SHP77 treated with DMSO at 0.1 percent for 48 hours (cell line): Measurements from ENCODE around the gene ZDHHC3.

Experiments used
- DNase-seq: peaks from one replicate; lab custom pipeline; 2025; lab: John Stamatoyannopoulos, UW

ZDHHC3 gene

GRCh38 chr3:44926921-44927320 lies 49.1 kb downstream of the ZDHHC3 start:
- no peak for DNase-seq

GRCh38 chr3:44926172-44926571 lies 49.8 kb downstream of the ZDHHC3 start:
- DNase-seq = no peak

DNA sequence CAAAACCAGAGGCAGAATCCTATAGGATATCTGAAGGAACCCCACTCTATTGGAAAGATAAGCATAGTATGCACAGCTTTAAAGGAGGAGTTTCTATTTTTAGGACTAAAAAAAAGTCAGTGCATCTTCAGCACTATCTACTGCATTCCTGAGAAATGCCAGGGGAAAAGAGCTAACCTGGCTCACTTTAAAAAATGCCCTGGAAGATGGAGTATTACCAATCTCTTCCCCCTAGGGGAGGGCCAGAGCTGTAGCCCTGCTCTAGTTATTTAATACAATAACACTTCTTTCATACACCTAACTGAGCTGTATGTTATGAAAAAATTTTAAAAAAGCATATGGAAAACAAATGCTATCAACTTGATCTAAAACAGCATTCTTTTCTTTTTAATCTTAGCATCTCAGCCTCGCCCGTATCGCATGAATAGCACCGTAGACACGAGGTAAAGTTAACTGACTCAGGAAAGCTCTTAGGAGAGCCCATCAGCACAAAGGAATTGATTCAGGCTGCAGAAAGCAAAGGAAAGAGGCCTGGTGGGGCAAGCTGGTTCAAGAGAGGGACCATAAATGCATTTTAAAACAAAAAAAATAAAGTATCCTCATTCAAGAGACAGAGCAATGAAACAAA lies 51.4 kb downstream of the ZDHHC3 start:
- no peak for DNase-seq

DNA sequence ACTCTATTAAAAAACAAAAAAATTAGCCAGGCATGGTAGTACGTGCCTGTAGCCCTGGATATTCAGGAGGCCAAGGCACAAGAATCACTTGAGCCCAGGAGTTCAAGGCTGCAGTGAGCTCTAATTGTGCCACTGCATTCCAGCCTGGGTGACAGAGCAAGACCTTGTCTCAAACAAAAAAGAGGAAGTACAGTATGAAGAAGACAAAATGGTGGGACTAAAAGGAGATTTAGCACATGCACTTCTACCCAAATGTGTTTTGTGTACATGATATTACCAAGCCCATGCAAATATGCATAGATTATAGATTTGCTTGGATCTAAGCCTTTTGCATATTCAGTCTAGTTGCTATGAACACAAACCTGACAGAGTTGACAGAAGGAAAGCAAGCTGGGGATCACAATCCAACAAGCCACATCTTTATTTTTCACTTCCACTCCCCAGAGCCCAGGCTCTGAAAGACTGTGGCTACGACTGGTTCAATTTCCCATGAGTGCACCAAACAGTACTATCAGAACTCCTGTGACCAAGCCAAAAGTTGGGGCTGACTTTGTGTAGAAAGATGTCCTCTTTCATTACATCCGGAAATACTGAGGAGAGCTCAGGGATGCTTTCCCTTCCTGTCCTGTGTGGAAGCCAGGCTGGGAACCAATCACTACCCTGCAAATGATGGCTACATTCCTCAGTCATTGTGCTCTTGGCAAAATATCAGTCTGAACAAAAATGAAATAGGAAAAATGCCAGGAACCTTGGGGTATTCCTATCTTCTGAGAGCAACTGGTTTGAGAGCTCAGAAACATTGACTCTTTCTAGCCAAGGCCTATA lies 52.1 kb downstream of the ZDHHC3 start:
- DNase-seq = no peak

- no peak for DNase-seq
These were observed 55.9 kb downstream of the ZDHHC3 start for GRCh38 chr3:44920081-44920480.

DNA sequence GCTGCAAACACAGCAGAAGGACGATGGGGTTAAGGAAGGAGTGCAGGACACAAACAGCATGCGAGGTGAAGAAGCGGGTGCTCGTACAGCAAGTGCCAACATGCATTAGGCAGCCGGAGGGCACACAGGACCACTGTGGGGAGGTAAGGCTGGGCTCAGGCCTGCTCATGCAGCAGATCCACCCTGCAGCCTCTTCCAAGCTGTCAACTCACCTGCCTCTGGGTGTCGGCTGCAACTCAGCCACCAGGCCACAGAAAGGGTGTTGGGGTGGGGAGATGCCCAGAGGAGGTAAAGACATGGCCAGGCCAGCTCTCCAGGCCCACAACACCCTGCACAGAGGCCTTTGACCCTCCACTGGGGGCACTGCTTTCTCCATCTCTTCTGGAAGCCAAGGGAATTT lies 57.4 kb downstream of the ZDHHC3 start:
- no peak for DNase-seq

DNA sequence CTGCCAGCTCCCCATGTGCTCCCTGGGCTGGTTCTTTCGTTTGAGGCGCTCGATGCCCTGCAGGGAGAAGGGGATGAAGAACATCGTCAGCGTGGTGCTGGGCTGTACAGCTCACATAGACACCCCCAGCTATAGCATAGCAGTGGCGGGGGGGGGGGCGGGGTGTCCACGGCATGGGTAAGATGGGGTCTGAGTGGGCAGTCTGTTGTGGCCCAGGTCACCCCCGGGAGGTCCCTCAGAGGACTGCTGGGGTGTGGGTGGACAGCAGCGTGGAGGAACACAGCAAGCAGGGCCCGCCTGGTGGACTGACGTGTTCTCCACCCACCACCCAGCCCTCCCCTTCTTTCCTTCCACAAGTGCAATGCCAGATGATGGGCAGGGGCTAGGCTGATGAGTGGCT lies 57.9 kb downstream of the ZDHHC3 start:
- no peak for DNase-seq

DNA sequence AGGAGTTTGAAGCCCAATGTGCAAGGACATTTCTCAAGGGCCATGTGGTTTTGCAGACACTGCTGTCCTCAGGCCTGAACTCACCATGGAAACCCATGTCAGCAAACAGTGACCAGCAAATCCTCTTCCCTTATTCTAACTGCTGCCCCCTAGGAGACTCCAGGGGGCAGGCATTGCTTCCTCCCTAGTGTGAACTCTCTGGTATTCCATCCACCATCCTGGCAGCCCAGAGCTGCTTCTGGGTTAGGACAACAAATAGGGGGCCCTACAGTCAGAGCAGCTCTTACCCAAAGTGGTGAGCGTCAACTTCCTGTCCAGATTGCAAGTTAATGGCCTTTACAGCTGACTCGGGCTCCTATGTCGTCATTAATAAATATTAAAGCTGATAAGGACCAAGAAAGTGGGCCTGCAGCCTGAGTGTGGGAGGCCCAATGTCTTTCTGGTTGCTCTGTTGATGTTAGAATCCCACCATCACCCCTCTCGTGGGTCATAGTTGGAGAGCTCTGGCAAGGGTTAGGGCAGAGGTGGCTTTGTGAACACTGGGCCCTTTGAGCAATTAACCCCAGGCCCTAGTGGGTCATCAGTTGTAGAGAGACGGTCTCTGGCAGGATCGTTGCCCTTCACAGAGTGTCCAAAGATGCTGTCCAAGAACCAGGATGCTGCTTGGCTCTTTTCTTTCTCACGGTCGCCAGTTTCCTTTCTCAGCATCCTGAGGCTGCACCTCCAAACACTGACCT lies 60.1 kb downstream of the ZDHHC3 start:
- DNase-seq = no peak

GRCh38 chr3:44914936-44915335 lies 61.0 kb downstream of the ZDHHC3 start:
- no peak for DNase-seq

DNA sequence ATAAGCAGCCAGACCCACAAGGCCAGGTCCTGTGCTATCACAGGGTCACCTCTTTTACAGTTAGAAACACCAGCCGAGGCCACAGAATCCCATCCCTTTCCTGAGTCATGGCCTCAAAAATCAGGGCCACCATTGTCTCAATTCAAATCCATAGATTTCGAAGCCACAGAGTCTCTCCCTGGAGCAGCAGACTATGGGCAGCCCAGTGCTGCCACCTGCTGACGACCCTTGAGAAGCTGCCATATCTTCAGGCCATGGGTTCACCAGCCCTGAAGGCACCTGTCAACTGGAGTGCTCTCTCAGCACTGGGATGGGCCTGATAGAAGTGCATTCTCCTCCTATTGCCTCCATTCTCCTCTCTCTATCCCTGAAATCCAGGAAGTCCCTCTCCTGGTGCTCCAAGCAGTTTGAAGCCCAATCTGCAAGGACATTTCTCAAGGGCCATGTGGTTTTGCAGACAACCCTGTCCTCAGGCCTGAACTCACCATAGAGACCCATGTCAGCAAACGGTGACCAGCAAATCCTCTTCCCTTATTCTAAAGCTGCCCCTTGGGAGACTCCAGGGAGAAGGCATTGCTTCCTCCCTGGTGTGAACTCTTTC lies 62.0 kb downstream of the ZDHHC3 start:
- DNase-seq = peak; percentile 22

GRCh38 chr3:44910693-44911092 lies 65.3 kb downstream of the ZDHHC3 start:
- no peak for DNase-seq

DNA sequence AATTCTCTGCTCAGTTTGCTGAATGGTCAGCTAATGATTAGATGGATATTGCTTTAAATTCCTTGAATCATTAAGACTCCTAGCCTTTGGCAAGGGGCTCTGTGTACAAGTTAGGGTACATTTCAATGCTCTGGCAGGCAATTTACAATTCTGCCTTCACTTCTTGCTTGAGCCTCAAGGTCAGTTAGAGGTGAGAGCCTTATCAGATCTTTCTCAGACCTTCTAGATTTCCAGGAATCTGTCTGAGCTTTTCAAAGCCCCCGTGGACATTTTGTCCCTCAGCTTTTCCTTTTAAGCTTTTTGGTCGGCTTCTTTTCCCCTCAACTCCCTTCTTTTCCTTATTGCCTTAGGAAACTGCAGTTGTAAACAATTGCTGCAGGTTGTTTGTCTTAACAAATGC lies 66.9 kb downstream of the ZDHHC3 start:
- no peak for DNase-seq

- no peak for DNase-seq
These were observed 68.4 kb downstream of the ZDHHC3 start for GRCh38 chr3:44907612-44908011.

DNA sequence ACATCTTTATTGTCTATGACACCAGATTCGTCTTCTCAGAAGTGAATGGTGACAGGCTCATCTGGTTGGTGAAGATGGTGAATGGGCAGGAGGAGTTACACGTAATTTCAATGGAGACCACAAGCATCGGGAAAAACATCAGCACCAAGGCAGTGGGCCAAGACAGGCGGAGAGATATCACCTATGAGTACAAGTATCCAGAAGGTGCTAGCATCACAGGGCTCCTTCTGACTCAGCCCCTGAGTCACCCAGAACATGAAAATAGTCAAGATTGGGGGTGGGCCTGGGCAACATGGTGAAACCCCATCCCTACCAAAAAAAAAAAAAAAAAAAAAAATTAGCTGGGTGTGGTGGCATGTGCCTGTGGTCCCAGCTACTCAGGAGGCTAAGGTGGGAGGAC lies 69.0 kb downstream of the ZDHHC3 start:
- DNase-seq = no peak

DNA sequence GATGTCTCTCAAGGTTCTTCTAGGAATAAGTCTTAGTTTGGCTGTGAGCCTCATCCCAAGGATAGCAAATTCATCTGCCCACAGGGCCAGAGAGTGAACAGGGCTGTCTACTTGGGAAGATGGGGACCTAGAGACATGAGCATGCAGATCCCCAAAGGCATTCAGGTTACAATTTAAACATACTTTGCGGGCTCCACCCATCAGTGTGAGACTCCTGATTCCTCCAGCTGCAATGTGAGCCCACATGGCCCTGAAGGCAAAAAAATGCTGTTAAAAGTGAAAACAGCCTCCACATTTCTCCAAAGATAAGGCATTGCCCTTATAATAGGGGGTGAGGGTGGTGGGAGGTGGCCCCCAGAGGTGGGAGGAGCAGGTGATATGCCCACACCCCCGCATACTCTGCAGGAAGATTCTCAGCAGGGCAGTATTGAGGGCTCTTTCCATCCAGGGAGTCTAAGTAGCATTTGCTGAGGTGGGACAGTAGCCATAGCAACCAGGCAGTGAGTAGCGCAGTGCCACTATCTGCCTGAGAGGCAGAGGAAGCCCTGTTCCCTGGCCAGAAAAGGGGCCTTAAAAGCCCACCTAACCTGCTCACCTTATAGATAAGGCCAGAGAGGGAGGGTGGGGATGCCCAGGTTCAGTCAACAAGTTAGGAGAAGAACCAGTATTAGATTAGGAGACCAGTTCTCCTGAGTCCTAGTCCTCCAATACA lies 70.4 kb downstream of the ZDHHC3 start:
- DNase-seq = no peak

- DNase-seq = no peak
These were observed 72.2 kb downstream of the ZDHHC3 start for GRCh38 chr3:44903751-44904150.

- no peak for DNase-seq
These were observed 72.7 kb downstream of the ZDHHC3 start for GRCh38 chr3:44903314-44903713.

- no peak for DNase-seq
These were observed 73.3 kb downstream of the ZDHHC3 start for GRCh38 chr3:44902628-44903027.

GRCh38 chr3:44899683-44900367 lies 76.1 kb downstream of the ZDHHC3 start:
- DNase-seq = no peak

- DNase-seq = no peak
These were observed 79.5 kb downstream of the ZDHHC3 start for GRCh38 chr3:44896440-44896839.

GRCh38 chr3:44894485-44894884 lies 81.5 kb downstream of the ZDHHC3 start:
- no peak for DNase-seq
